HepG2 (cell line): ENCODE data around the gene DDRGK1. TPM values are rescaled to one million over a fixed set of nuclear protein-coding genes. Genes with fewer than 3 reads are reported as not detected.

Source experiments
- ATAC-seq: fragments of 200-7000 bp; cut with Tn5 transposase; 3 replicates; pipeline ENCODE4 v1.9.1; 2020; ENCODE audit warnings: mild to moderate bottlenecking, moderate library complexity
- BruUV-seq: library from RNA; stranded (reverse); fragments of 400-500 nt; replicated peaks from 2 replicates; lab custom pipeline; 2021; lab: Mats Ljungman, UMichigan
- CTCF ChIA-PET: fragments of 300-600 bp; formaldehyde crosslinking; extraction: SDS; loops from one replicate; lab custom pipeline; 2021; ENCODE audit warnings: low total read pairs, inconsistent platforms, low intra/inter-chr PET ratio; lab: Yijun Ruan, JAX
- POLR2A ChIA-PET: fragments of 350-600 bp; sonication (Branson Sonifier 250); formaldehyde crosslinking; loops from one replicate; lab custom pipeline; 2020; ENCODE audit warnings: antibody characterized with exemption, inconsistent platforms; lab: Yijun Ruan, JAX
- DNase-seq: peaks from one replicate; pipeline ENCODE4 v3.0.0-alpha.2; 2015; ENCODE audit warnings: low spot score
- FAIRE-seq: peaks from 3 replicates; lab custom pipeline; 2011; peaks lifted over from hg19 to GRCh38; lab: Jason Lieb, UNC
- H2AFZ ChIP-seq: one replicate; pipeline ENCODE4 v1.6.1; 2011; ENCODE audit warnings: low read length, inconsistent platforms
- H3K27ac ChIP-seq: fragments of 300-600 bp; 3 replicates; pipeline ENCODE4 v1.8.0; 2011; ENCODE audit warnings: mixed run types, mild to moderate bottlenecking, mixed read lengths, low read length, inconsistent platforms; ENCODE audit not compliant: insufficient read depth; ENCODE audit errors: extremely low read length
- H3K27me3 ChIP-seq, 2 experiments: fragments of 200-600 bp in 1 of 2; 2 replicates in 1 of 2; 3 replicates in 1 of 2; pipeline versions ENCODE4 v1.6.0 to v1.8.0; 2011; ENCODE audit warnings: low read length in 2 of 2, mild to moderate bottlenecking in 2 of 2, moderate library complexity in 2 of 2, inconsistent platforms in 1 of 2; ENCODE audit not compliant: insufficient read depth in 2 of 2, control insufficient read depth in 1 of 2
- H3K36me3 ChIP-seq, 2 experiments: fragments of 200-600 bp in 1 of 2; replicated peaks in 1 of 2; 2 replicates in 1 of 2; 3 replicates in 1 of 2; pipeline versions ENCODE4 v1.5.1 to v1.8.0; 2011; ENCODE audit warnings: low read length in 2 of 2, inconsistent platforms in 1 of 2; ENCODE audit not compliant: insufficient read depth in 2 of 2, control insufficient read depth in 1 of 2
- H3K4me1 ChIP-seq: 2 replicates; pipeline ENCODE4 v1.5.1; 2012; ENCODE audit warnings: low read length, inconsistent platforms; ENCODE audit not compliant: insufficient read depth
- H3K4me2 ChIP-seq: 2 replicates; pipeline ENCODE4 v1.6.0; 2011; ENCODE audit warnings: low read depth, low read length, inconsistent platforms
- H3K4me3 ChIP-seq, 3 experiments: fragments of 200-600 bp in 1 of 3; sonication (generic), shearing (Covaris generic) in 1 of 3; replicated peaks in 1 of 3; 2 replicates each; pipeline ENCODE4 v1.5.1; 2011 to 2016; ENCODE audit warnings: low read length in 3 of 3, inconsistent platforms in 2 of 3, low read depth in 2 of 3, mild to moderate bottlenecking in 2 of 3, control low read depth in 1 of 3, mixed read lengths in 1 of 3; ENCODE audit not compliant: insufficient read depth in 1 of 3
- H3K79me2 ChIP-seq: one replicate; pipeline ENCODE4 v1.6.1; 2011; ENCODE audit warnings: low read length, inconsistent platforms; ENCODE audit not compliant: insufficient read depth
- H3K9ac ChIP-seq: 2 replicates; pipeline ENCODE4 v1.6.0; 2011; ENCODE audit warnings: mild to moderate bottlenecking, low read depth, low read length, inconsistent platforms; ENCODE audit not compliant: insufficient read depth
- H3K9me3 ChIP-seq: 2 replicates; pipeline ENCODE4 v1.5.1; 2012; ENCODE audit warnings: mild to moderate bottlenecking, low read length
- H4K20me1 ChIP-seq: 2 replicates; pipeline ENCODE4 v1.6.0; 2011; ENCODE audit warnings: inconsistent platforms, mild to moderate bottlenecking, low read length, moderate library complexity; ENCODE audit not compliant: insufficient read depth
- CBFB ChIP-seq: sonication (generic); formaldehyde crosslinking; IDR thresholded peaks from 2 replicates; pipeline ENCODE4 v1.4.0; 2020; ENCODE audit warnings: missing genetic modification reagents
- RARG ChIP-seq: sonication (generic); formaldehyde crosslinking; IDR thresholded peaks from 2 replicates; pipeline ENCODE4 v1.4.0; 2020; ENCODE audit warnings: low read depth, mild to moderate bottlenecking, missing genetic modification reagents
- ZNF512B ChIP-seq: sonication (generic); formaldehyde crosslinking; IDR thresholded peaks from 2 replicates; pipeline ENCODE4 v1.5.1; 2020; ENCODE audit warnings: missing genetic modification reagents, mild to moderate bottlenecking, borderline replicate concordance
- ZNF576 ChIP-seq: sonication (generic); formaldehyde crosslinking; IDR thresholded peaks from 2 replicates; pipeline ENCODE4 v1.4.0; 2020; ENCODE audit warnings: mild to moderate bottlenecking, missing genetic modification reagents
- ZNF737 ChIP-seq: sonication (generic); formaldehyde crosslinking; IDR thresholded peaks from 2 replicates; pipeline ENCODE4 v1.5.0; 2020; ENCODE audit warnings: missing genetic modification reagents, mild to moderate bottlenecking, borderline replicate concordance
- ZNF784 ChIP-seq: sonication (generic); formaldehyde crosslinking; IDR thresholded peaks from 2 replicates; pipeline ENCODE4 v1.5.1; 2020; ENCODE audit warnings: missing genetic modification reagents, mild to moderate bottlenecking, borderline replicate concordance
- WGBS: methylation state at CpG from one replicate; pipeline ENCODE4 v1.1.6; 2017; ENCODE audit warnings: low lambda C conversion rate; 5-methylcytosine and 5-hydroxymethylcytosine counted together
- in situ Hi-C: cut with HindIII; loops from 2 replicates; pipeline ENCODE4 v1.10.0; 2017; ENCODE audit warnings: low pct_unique_long_range_greater_than_20kb; ENCODE audit not compliant: extremely low pct_ligation_motif_present
- intact Hi-C: fragments of 100-400 bp; cut with micrococcal nuclease; formaldehyde crosslinking; loops from one replicate; pipeline ENCODE4 v1.10.0; 2022; ENCODE audit not compliant: unreplicated experiment
- polyA plus RNA-seq, 8 experiments: library from polyadenylated mRNA; depleted of rRNA in 3 of 8; stranded (reverse) in 7 of 8; unstranded in 1 of 8; fragments of >200 nt; fragmentation: Illumina TruSeq in 4 of 8; extraction: Trizol in 4 of 8; gene quantifications; 2 replicates each; pipeline versions ENCODE4 v1.2.1 to v1.2.3, GENCODE V29; 2011 to 2016; ENCODE audit warnings: low read depth in 4 of 8, missing spikeins in 1 of 8, mixed read lengths in 1 of 8; ENCODE audit not compliant: insufficient read depth in 1 of 8
- total RNA-seq, 5 experiments: library from RNA; depleted of rRNA; stranded (reverse); fragments of >200 nt; fragmentation: Illumina TruSeq; extraction: Trizol; gene quantifications; 2 replicates each; pipeline ENCODE4 v1.2.3, GENCODE V29; 2016; ENCODE audit warnings: low read depth in 1 of 5
- TF ChIP-seq, protein P1 (sequence below): sonication (generic); formaldehyde crosslinking; conservative IDR thresholded peaks from 2 replicates; pipeline ENCODE4 v1.8.1; 2023; ENCODE audit warnings: missing genetic modification reagents
- TF ChIP-seq, protein P2 (sequence below), 2 experiments: fragments of 450-650 bp in 1 of 2; sonication (generic) in 1 of 2; formaldehyde crosslinking in 1 of 2; IDR thresholded peaks; 2 replicates each; pipeline versions ENCODE4 v1.6.1 to v1.8.0; 2016 to 2022; ENCODE audit warnings: antibody characterized with exemption in 1 of 2, mild to moderate bottlenecking in 1 of 2, missing genetic modification reagents in 1 of 2

DDRGK1 gene
- total and polyA plus RNA-seq, 2 of the 13 experiments (the other 11 are each of a cell fraction or from before 2014, with no cell fraction given): 96.7 to 149 TPM

DNA sequence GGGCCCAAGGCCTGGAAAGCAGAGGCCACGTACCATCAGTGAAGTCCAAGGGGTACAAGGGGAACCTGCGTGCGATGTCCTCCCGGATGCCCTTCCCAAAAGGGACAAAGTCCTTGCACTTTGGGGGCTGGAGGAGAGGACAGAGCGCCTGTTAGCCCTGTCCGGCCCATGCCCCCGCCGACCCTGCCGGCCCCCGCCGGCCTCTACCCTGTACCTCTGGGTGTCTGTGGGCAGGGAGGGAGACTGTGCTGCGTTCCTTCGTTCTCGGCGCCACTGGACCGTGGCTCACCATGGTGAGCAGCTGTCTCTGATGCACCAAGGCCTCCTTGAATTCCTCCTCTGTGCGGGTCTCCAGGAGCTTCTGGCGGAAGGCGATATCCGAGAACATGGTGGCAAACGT lies 26.6 kb upstream of the DDRGK1 start:
- ChIA-PET CTCF (no interaction called here), POLR2A (interaction anchor here (2.5 kb wide), 1 partner anchor 8 kb away, joined by 29 read pairs; no protein-coding TSS in a partner anchor)
- in situ Hi-C loops (no loop called here), intact Hi-C loops (loop anchor here (2.0 kb wide), 1 partner anchor 22 kb away; the partner anchor contains the start of gene ITPA)
- 96% methylated on average over 17 of the region's 21 CpGs for WGBS
- Histone ChIP-seq H4K20me1 (no peaks in the 10 kb centered on the region), H3K4me2 (no peak overlapping the region), H3K79me2 (no peaks in the 10 kb centered on the region), H3K27ac (no peak overlapping the region), H3K27me3 (no peaks in the 10 kb centered on the region), H2AFZ (no peak overlapping the region), H3K9me3 (no peaks in the 10 kb centered on the region), H3K4me3 (no peak overlapping the region), H3K4me1 (peaks cover 43% of the 10 kb centered on the region), H3K9ac (no peak overlapping the region), H3K36me3 (peaks cover 0 to 15% of the 10 kb centered on the region in 2 experiments; a peak in 3 of 5 replicates)
- no TSS peak for BruUV-seq
- no peak for ATAC-seq
- FAIRE-seq: no peak
- DNase-seq: no peak
- no peak for TF ChIP-seq ZNF784 (CRISPR knock-in tag)
- TF ChIP-seq, protein P1, sequence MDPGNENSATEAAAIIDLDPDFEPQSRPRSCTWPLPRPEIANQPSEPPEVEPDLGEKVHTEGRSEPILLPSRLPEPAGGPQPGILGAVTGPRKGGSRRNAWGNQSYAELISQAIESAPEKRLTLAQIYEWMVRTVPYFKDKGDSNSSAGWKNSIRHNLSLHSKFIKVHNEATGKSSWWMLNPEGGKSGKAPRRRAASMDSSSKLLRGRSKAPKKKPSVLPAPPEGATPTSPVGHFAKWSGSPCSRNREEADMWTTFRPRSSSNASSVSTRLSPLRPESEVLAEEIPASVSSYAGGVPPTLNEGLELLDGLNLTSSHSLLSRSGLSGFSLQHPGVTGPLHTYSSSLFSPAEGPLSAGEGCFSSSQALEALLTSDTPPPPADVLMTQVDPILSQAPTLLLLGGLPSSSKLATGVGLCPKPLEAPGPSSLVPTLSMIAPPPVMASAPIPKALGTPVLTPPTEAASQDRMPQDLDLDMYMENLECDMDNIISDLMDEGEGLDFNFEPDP (CRISPR knock-in tag): 0 out of 2 replicates have a peak, but pooled peaks have one; percentile 69
- TF ChIP-seq, protein P2, sequence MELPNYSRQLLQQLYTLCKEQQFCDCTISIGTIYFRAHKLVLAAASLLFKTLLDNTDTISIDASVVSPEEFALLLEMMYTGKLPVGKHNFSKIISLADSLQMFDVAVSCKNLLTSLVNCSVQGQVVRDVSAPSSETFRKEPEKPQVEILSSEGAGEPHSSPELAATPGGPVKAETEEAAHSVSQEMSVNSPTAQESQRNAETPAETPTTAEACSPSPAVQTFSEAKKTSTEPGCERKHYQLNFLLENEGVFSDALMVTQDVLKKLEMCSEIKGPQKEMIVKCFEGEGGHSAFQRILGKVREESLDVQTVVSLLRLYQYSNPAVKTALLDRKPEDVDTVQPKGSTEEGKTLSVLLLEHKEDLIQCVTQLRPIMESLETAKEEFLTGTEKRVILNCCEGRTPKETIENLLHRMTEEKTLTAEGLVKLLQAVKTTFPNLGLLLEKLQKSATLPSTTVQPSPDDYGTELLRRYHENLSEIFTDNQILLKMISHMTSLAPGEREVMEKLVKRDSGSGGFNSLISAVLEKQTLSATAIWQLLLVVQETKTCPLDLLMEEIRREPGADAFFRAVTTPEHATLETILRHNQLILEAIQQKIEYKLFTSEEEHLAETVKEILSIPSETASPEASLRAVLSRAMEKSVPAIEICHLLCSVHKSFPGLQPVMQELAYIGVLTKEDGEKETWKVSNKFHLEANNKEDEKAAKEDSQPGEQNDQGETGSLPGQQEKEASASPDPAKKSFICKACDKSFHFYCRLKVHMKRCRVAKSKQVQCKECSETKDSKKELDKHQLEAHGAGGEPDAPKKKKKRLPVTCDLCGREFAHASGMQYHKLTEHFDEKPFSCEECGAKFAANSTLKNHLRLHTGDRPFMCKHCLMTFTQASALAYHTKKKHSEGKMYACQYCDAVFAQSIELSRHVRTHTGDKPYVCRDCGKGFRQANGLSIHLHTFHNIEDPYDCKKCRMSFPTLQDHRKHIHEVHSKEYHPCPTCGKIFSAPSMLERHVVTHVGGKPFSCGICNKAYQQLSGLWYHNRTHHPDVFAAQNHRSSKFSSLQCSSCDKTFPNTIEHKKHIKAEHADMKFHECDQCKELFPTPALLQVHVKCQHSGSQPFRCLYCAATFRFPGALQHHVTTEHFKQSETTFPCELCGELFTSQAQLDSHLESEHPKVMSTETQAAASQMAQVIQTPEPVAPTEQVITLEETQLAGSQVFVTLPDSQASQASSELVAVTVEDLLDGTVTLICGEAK (IDR thresholded peaks at IDR 0.05): no peak
- TF ChIP-seq, protein P2 (CRISPR knock-in tag; IDR thresholded peaks at IDR 0.05): no peak
- no peak for TF ChIP-seq CBFB (CRISPR knock-in tag)
- peak; percentile 47; the same call in 1 of the 2 replicates for TF ChIP-seq ZNF576 (CRISPR knock-in tag)
- peak; percentile 24; the same call in 1 of the 2 replicates for TF ChIP-seq ZNF737 (CRISPR knock-in tag)
- TF ChIP-seq ZNF512B (CRISPR knock-in tag): no peak
- TF ChIP-seq RARG: no peak
